Measurements from ENCODE around the gene CNOT1.

CNOT1 gene

GRCh38 chr16:58503166-58503862 is 126.3 kb downstream of the CNOT1 start:
- TF ChIP-seq POLR2AphosphoS5 (IDR thresholded peaks at IDR 0.05; ENCODE audit: low read depth, low read length) (no peak), TAF1 (IDR thresholded peaks at IDR 0.05; ENCODE audit: borderline replicate concordance, low read depth, low read length) (no peak), POLR2A (IDR thresholded peaks at IDR 0.05; ENCODE audit: low read depth, low read length) (no peak)
- DNase-seq (ENCODE audit: insufficient read length) (no peak), FAIRE-seq (no peak)

DNA sequence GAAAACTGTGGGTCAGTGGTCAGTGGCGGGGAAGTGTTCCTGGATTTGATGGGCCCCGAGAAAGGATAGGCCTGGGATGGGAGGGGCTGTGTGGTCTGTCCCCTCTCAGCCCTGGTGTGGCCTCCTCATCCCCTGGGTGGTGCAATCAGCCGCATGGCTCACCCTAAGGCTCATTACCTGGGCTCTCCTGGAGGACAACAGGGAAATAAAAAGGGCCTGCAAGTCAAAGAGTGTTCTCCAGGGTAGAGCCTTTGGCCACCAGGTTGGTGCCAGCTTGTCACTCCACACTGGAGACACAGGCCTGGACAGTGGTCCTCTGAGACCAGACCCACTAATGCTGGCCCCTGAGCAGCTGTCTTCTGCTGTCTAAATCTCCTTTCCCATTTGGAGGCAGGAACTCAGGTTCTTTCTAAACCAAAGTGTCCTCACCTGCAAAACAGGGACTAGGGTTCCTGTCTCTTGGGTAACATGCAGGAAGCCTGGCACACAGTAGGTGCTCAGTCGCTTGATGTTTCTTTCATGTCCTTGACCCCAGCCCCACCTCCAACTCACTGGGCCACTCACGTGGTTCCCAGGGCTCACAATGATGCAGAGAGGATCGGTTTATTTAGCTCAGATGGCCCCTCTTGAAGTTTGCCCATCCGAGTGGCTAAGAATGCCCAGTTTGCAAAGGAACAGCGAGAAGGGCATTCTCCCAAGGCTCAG is 127.3 kb downstream of the CNOT1 start:
- TF ChIP-seq POLR2A (IDR thresholded peaks at IDR 0.05; ENCODE audit: low read depth, low read length) (no peak), POLR2AphosphoS5 (IDR thresholded peaks at IDR 0.05; ENCODE audit: low read depth, low read length) (no peak), TAF1 (IDR thresholded peaks at IDR 0.05; ENCODE audit: borderline replicate concordance, low read depth, low read length) (no peak)
- FAIRE-seq (no peak), DNase-seq (ENCODE audit: insufficient read length) (no peak)

DNA sequence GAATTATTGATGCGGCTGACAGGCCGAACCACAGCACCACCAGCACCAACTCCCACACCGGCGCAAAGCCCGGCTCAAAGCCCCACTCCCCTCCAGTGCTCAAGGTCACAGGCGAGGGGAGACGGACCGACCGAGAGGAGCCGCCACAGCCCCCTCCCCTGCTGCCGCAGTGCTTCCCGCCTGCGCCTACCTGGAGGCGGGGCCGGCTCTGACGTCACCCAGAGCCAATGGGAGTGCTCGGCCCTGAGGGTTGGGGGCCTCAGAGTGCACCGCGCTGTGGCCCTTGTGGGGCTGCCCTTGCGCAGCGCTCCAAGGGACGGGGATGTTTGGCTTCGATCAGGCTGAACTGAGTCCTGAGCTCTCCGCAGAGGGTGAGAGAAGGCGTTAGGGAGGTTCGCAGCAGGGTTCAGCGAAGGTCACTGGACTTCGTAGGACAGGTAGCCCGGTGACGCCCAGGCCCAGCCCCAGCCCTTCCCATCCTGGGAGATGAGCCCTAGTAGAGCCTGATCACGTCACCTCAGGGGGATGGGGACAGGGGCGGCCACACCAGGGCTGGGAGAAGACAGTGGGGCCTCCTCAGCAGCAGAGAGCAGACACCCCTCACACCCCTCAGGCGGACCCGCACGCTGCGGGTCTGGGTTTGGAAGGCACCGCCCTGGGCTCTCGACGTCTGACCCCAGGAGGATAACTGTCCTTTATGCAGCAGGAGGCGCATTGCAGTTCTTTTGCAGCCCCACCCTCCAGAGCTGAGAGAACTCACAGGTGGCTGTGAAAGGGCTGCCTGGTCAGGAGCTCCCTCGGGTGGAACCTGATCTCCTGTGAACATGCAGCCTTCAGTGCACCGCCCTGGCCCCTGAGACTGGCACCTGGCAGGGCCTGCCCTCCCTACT is 128.1 kb downstream of the CNOT1 start:
- TF ChIP-seq POLR2AphosphoS5 (IDR thresholded peaks at IDR 0.05; ENCODE audit: low read depth, low read length) (no peak), TAF1 (IDR thresholded peaks at IDR 0.05; ENCODE audit: borderline replicate concordance, low read depth, low read length) (no peak), POLR2A (IDR thresholded peaks at IDR 0.05; ENCODE audit: low read depth, low read length) (no peak)
- DNase-seq (ENCODE audit: insufficient read length): no peak
- FAIRE-seq: no peak

GRCh38 chr16:58500430-58501241 is 129.0 kb downstream of the CNOT1 start:
- TF ChIP-seq POLR2AphosphoS5 (IDR thresholded peaks at IDR 0.05; ENCODE audit: low read depth, low read length) (no peak), POLR2A (IDR thresholded peaks at IDR 0.05; ENCODE audit: low read depth, low read length) (no peak), TAF1 (IDR thresholded peaks at IDR 0.05; ENCODE audit: borderline replicate concordance, low read depth, low read length) (no peak)
- DNase-seq (ENCODE audit: insufficient read length) (no peak), FAIRE-seq (peak; percentile 9)

DNA sequence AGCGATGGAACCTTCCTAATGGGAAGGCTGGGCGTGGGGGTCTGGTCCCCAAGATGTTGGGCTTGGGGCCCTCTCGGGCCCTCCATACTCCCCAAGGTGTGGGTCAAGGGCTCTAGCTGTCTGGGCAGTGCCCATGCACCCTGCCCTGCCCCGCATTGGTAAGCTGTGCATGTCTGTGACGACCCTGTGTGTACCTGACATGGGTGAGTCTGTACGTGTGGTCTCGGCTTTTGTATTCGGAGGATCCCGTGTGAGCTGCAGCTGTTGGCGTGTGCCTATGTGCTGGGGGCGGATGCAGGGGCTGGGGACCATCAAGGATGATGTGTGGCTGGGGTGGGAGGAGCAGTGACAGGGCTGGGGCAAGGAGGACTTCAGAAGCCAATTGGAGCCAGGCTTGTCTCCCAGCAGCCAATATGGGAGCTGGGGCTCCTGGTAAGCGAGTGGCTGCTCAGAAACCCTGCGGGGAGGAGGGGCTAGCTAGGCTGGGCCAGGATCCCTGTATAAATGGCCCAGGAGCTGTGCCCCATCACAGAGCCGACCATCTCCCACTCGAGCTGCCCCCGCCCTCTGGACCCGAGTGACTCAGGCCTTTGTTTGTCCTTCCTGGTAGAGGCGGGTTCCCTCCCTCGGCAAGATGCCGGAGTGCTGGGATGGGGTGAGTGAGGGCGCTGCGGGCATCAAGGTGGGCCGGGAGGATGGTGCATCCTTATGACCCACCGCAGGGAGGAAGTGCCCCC is 129.8 kb downstream of the CNOT1 start, which contains the start of gene NDRG4:
Gene NDRG4, plus strand, starts transcription at position 529 of the 737 bp plus-strand sequence. Its CDS starts 106 bp downstream, at position 635.
- peak; percentile 73 for FAIRE-seq
- TF ChIP-seq TAF1 (IDR thresholded peaks at IDR 0.05; ENCODE audit: borderline replicate concordance, low read depth, low read length): no peak
- no peak for TF ChIP-seq POLR2A (IDR thresholded peaks at IDR 0.05; ENCODE audit: low read depth, low read length)
- TF ChIP-seq POLR2AphosphoS5 (IDR thresholded peaks at IDR 0.05; ENCODE audit: low read depth, low read length): no peak
- peak; percentile 69 for DNase-seq (ENCODE audit: insufficient read length)

DNA sequence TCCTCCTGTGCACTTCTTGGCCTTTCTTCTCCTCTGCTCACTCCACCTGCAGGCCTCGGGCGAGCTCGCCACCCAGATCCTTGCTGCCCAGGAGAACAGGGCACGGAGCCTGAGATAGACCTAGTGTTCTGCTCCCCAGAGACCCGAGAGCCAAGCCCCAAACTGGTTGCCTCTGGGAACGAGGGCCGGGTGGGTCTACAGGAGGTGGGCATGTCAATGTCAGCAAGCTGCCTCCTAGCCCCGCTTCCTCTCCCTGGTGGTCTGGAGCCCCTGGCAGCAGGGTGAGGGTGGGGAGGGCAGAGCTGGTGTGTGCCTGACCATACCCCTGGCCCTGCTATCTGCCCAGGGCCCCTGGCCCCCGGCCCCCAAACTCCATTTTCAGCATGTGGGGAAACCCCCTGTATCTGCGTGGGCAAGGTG is 130.5 kb downstream of the CNOT1 start:
- no peak for DNase-seq (ENCODE audit: insufficient read length)
- no peak for TF ChIP-seq POLR2A (IDR thresholded peaks at IDR 0.05; ENCODE audit: low read depth, low read length)
- no peak for TF ChIP-seq TAF1 (IDR thresholded peaks at IDR 0.05; ENCODE audit: borderline replicate concordance, low read depth, low read length)
- TF ChIP-seq POLR2AphosphoS5 (IDR thresholded peaks at IDR 0.05; ENCODE audit: low read depth, low read length): no peak
- no peak for FAIRE-seq

DNA sequence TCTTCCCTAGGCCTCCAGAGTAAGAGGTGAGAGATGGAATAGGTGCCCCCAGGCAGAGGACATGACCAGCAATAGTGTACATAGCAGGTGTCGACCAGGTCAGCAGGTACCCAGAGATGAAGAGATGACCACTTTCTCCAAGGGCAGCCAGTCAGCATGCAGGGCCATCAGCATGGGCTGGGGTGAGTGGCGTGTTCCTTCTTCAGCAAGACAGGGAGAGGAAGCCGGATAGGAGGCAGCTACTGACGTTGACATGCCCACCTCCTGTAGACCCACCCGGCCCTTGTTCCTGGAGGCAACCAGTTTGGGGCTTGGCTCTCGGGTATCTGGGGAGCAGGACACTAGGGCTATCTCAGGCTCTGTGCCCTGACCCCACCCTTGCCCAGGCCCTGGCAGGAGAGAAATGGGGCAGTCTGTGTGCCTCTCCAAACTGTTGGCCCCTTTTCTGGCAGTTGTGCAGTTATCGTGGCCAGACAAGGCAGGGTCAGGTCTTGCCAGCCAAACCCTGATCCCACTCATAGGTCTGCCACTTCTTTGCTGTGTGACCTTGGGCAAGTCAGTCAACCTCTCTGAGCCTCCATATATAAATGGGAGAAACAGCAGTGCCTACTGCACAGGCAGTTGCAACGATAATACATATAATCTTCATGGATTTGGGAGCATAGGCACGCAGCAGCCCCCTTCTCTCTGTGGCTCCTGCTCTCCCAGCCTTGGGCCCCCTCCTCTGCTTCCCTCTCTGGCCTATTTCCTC is 131.1 kb downstream of the CNOT1 start:
- DNase-seq (ENCODE audit: insufficient read length): no peak
- TF ChIP-seq POLR2A (IDR thresholded peaks at IDR 0.05; ENCODE audit: low read depth, low read length): no peak
- no peak for TF ChIP-seq TAF1 (IDR thresholded peaks at IDR 0.05; ENCODE audit: borderline replicate concordance, low read depth, low read length)
- TF ChIP-seq POLR2AphosphoS5 (IDR thresholded peaks at IDR 0.05; ENCODE audit: low read depth, low read length): no peak
- no peak for FAIRE-seq

- FAIRE-seq: no peak
- DNase-seq (ENCODE audit: insufficient read length): no peak
- TF ChIP-seq POLR2A (IDR thresholded peaks at IDR 0.05; ENCODE audit: low read depth, low read length): no peak
- no peak for TF ChIP-seq POLR2AphosphoS5 (IDR thresholded peaks at IDR 0.05; ENCODE audit: low read depth, low read length)
- no peak for TF ChIP-seq TAF1 (IDR thresholded peaks at IDR 0.05; ENCODE audit: borderline replicate concordance, low read depth, low read length)
Observed at GRCh38 chr16:58497935-58498334, 131.7 kb downstream of the CNOT1 start.

DNA sequence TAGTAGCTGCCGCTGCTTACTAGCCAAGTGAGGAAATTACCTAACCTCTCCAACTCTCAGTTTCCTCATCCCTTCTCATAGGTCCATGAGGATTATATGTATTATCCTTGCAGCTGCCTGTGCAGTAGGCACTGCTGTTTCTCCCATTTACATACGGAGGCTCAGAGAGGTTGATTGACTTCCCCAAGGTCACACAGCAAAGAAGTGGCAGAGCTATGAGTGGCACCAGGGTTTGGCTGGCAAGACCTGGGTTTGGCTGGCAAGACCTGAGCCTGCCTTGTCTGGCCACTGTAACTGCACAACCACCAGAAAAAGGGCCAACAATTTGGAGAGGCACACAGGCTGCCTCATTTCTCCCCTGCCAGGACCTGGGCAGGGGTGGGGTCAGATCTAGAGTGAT is 132.2 kb downstream of the CNOT1 start:
- no peak for DNase-seq (ENCODE audit: insufficient read length)
- TF ChIP-seq POLR2A (IDR thresholded peaks at IDR 0.05; ENCODE audit: low read depth, low read length) (no peak), POLR2AphosphoS5 (IDR thresholded peaks at IDR 0.05; ENCODE audit: low read depth, low read length) (no peak), TAF1 (IDR thresholded peaks at IDR 0.05; ENCODE audit: borderline replicate concordance, low read depth, low read length) (no peak)
- FAIRE-seq: no peak

Data from GM12892 (cell line).